Sigmoid colon (tissue), 7 donors: ENCODE data around the gene MGAT4C. TPM values are rescaled to one million over a fixed set of nuclear protein-coding genes. Genes with fewer than 3 reads are reported as not detected.

Experiments used
- DNase-seq: peaks from one replicate; pipeline ENCODE4 v3.0.0-alpha.2; 2019
- H3K27ac ChIP-seq, 4 donors: fragments of 200-600 bp; sonication (generic); one replicate each; pipeline ENCODE4 v1.5.1; 2016 to 2019; ENCODE audit warnings: mild to moderate bottlenecking in 1 of 4
- H3K27me3 ChIP-seq, 3 donors: fragments of 200-600 bp; sonication (generic); one replicate each; pipeline ENCODE4 v1.5.1; 2019; ENCODE audit warnings: mild to moderate bottlenecking in 1 of 3
- H3K36me3 ChIP-seq, 4 donors: fragments of 200-600 bp; sonication (generic); one replicate each; pipeline ENCODE4 v1.5.1; 2016 to 2019
- H3K4me1 ChIP-seq, 4 donors: fragments of 200-600 bp; sonication (generic); one replicate each; pipeline ENCODE4 v1.5.1; 2017 to 2019
- H3K4me3 ChIP-seq, 4 donors: fragments of 200-600 bp; sonication (generic); one replicate each; pipeline ENCODE4 v1.5.1; 2017 to 2019; ENCODE audit warnings: mild to moderate bottlenecking in 2 of 4, moderate library complexity in 1 of 4
- H3K9me3 ChIP-seq, 4 donors: fragments of 200-600 bp in 3 of 4; sonication (generic) in 3 of 4; one replicate each; pipeline versions ENCODE4 v1.5.1 to v1.6.1; 2013 to 2019
- CTCF ChIP-seq, 4 experiments: fragments of 450-650 bp in 3 of 4; fragments of 200-600 bp in 1 of 4; IDR thresholded peaks; one replicate each; pipeline ENCODE4 v1.5.1; 2016 to 2019; ENCODE audit warnings: antibody characterized with exemption in 4 of 4, mild to moderate bottlenecking in 3 of 4, moderate library complexity in 2 of 4
- EP300 ChIP-seq, 4 donors: sonication (generic); formaldehyde crosslinking; IDR thresholded peaks; one replicate each; pipeline ENCODE4 v1.6.1; 2017; ENCODE audit warnings: antibody characterized with exemption in 4 of 4
- POLR2A ChIP-seq, 2 donors: fragments of 450-650 bp; IDR thresholded peaks; one replicate each; pipeline ENCODE4 v1.6.1; 2016; ENCODE audit warnings: antibody characterized with exemption in 2 of 2, mild to moderate bottlenecking in 2 of 2, moderate library complexity in 2 of 2
- POLR2AphosphoS5 ChIP-seq, 4 donors: sonication (generic); formaldehyde crosslinking; IDR thresholded peaks; one replicate each; pipeline ENCODE4 v1.6.1; 2017; ENCODE audit warnings: antibody characterized with exemption in 4 of 4
- WGBS, 2 donors: extraction: QIAGEN DNeasy Blood & Tissue Kit; methylation state at CpG; one replicate each; pipeline ENCODE4 v1.1.7; 2013; 5-methylcytosine and 5-hydroxymethylcytosine counted together
- intact Hi-C: fragments of 100-400 bp; cut with DNase I; formaldehyde crosslinking; loops from one replicate; pipeline ENCODE4 v1.15.1; 2023
- polyA plus RNA-seq, 3 donors: library from polyadenylated mRNA; stranded (reverse); fragments of 200-250 nt; gene quantifications; one replicate each; pipeline ENCODE4 v1.2.3, GENCODE V29; 2013
- total RNA-seq, 4 donors: library from RNA; depleted of rRNA; stranded (reverse); fragments of >200 nt; gene quantifications; one replicate each; pipeline ENCODE4 v1.1.0, GENCODE V29; 2016
- donor health status: healthy with polysubstance abuse.
- donor health status: Bipolar disorder and iron deficiency.
- donor health status: healthy.

MGAT4C gene
- total and polyA plus RNA-seq, 7 donors: 0.04 to 1.1 (median 0.55) TPM; not detected in 2

- H3K27ac ChIP-seq: no peak overlapping the region
- no peaks in the 10 kb centered on the region for H3K36me3 ChIP-seq
- H3K4me3 ChIP-seq: no peak overlapping the region
- TF ChIP-seq POLR2AphosphoS5 (IDR thresholded peaks at IDR 0.05) (no peak), CTCF (IDR thresholded peaks at IDR 0.05) (no peak), POLR2A (IDR thresholded peaks at IDR 0.05) (no peak)
- H3K9me3 ChIP-seq: no peaks in the 10 kb centered on the region
- no peak for DNase-seq
- WGBS, 2 donors: 56 to 71% methylated on average over 1 of the region's 1 CpG
- intact Hi-C loops: no loop called here
- H3K4me1 ChIP-seq: no peaks in the 10 kb centered on the region
- no peaks in the 10 kb centered on the region for H3K27me3 ChIP-seq
Observed at GRCh38 chr12:85949253-85949652, 306.9 kb downstream of the MGAT4C start.

GRCh38 chr12:85948340-85948739 lies 307.9 kb downstream of the MGAT4C start:
- no peak for DNase-seq
- intact Hi-C loops: no loop called here
- Histone ChIP-seq H3K27me3 (no peaks in the 10 kb centered on the region), H3K27ac (no peak overlapping the region), H3K4me3 (no peak overlapping the region), H3K9me3 (no peaks in the 10 kb centered on the region), H3K4me1 (no peaks in the 10 kb centered on the region), H3K36me3 (no peaks in the 10 kb centered on the region)
- TF ChIP-seq POLR2AphosphoS5 (IDR thresholded peaks at IDR 0.05) (no peak), POLR2A (IDR thresholded peaks at IDR 0.05) (no peak), CTCF (IDR thresholded peaks at IDR 0.05) (no peak), EP300 (IDR thresholded peaks at IDR 0.05) (no peak)
- 23 to 81% methylated on average over 1 of the region's 1 CpG for WGBS, 2 donors

- H3K27me3 ChIP-seq: no peaks in the 10 kb centered on the region
- H3K27ac ChIP-seq: no peak overlapping the region
- 92 to 93% methylated on average over 12 of the region's 12 CpGs for WGBS, 2 donors
- no peaks in the 10 kb centered on the region for H3K4me1 ChIP-seq
- intact Hi-C loops: no loop called here
- TF ChIP-seq POLR2A (IDR thresholded peaks at IDR 0.05) (no peak), POLR2AphosphoS5 (IDR thresholded peaks at IDR 0.05) (no peak)
- H3K9me3 ChIP-seq: no peaks in the 10 kb centered on the region
- no peak overlapping the region for H3K4me3 ChIP-seq
- no peaks in the 10 kb centered on the region for H3K36me3 ChIP-seq
- DNase-seq: no peak
Observed at GRCh38 chr12:85947286-85947685, 308.9 kb downstream of the MGAT4C start.

- Histone ChIP-seq H3K9me3 (no peaks in the 10 kb centered on the region), H3K27me3 (no peaks in the 10 kb centered on the region), H3K4me3 (no peak overlapping the region), H3K4me1 (no peaks in the 10 kb centered on the region), H3K36me3 (no peaks in the 10 kb centered on the region), H3K27ac (no peak overlapping the region)
- no peak for DNase-seq
- 91 to 95% methylated on average over 5 of the region's 5 CpGs for WGBS, 2 donors
- TF ChIP-seq EP300 (IDR thresholded peaks at IDR 0.05) (no peak), CTCF (IDR thresholded peaks at IDR 0.05) (no peak), POLR2A (IDR thresholded peaks at IDR 0.05) (no peak), POLR2AphosphoS5 (IDR thresholded peaks at IDR 0.05) (no peak)
- intact Hi-C loops: no loop called here
Observed at GRCh38 chr12:85946375-85946774, 309.8 kb downstream of the MGAT4C start.

- TF ChIP-seq POLR2AphosphoS5 (IDR thresholded peaks at IDR 0.05) (no peak), EP300 (IDR thresholded peaks at IDR 0.05) (no peak), POLR2A (IDR thresholded peaks at IDR 0.05) (no peak), CTCF (IDR thresholded peaks at IDR 0.05) (no peak)
- H3K27me3 ChIP-seq: no peaks in the 10 kb centered on the region
- H3K27ac ChIP-seq: no peak overlapping the region
- intact Hi-C loops: no loop called here
- H3K4me3 ChIP-seq: no peak overlapping the region
- no peaks in the 10 kb centered on the region for H3K9me3 ChIP-seq
- no peaks in the 10 kb centered on the region for H3K4me1 ChIP-seq
- no peak for DNase-seq
- no peaks in the 10 kb centered on the region for H3K36me3 ChIP-seq
Observed at GRCh38 chr12:85927166-85927565, 329.0 kb downstream of the MGAT4C start.
